ENCODE measurements around the gene FGF14. TPM values are rescaled to one million over a fixed set of nuclear protein-coding genes. Genes with fewer than 3 reads are reported as not detected.

The FGF14 gene
- total RNA-seq, 1 donor from 2014 or later: 0.23 TPM

GRCh38 chr13:102090532-102090931, 311.3 kb downstream of the FGF14 start:
- H3K4me1 Mint-ChIP-seq (ENCODE audit: low read depth, unreplicated experiment): no peaks in the 10 kb centered on the region
- Histone ChIP-seq H3K79me2 (ENCODE audit: insufficient read depth, low read length) (no peaks in the 10 kb centered on the region), H3K4me3 (ENCODE audit: insufficient read depth, low read depth, low read length) (no peak overlapping the region), H3K9ac (ENCODE audit: low read length) (no peak overlapping the region), H3K4me2 (ENCODE audit: low read length) (no peak overlapping the region), H3K9me3 (ENCODE audit: insufficient read depth, low read depth, low read length) (no peaks in the 10 kb centered on the region), H3K27ac (ENCODE audit: low read depth, low read length) (no peak overlapping the region), H4K20me1 (ENCODE audit: insufficient read depth, low read length) (no peaks in the 10 kb centered on the region), H3K27me3 (ENCODE audit: insufficient read depth, low read length) (no peaks in the 10 kb centered on the region), H2AFZ (ENCODE audit: low read depth, low read length) (no peak overlapping the region), H3K36me3 (ENCODE audit: insufficient read depth, low read length) (no peaks in the 10 kb centered on the region), H3K4me1 (ENCODE audit: insufficient read depth, low read length) (no peaks in the 10 kb centered on the region)
- DNase-seq (ENCODE audit: low read depth): no peak
- H3K36me3 Mint-ChIP-seq (ENCODE audit: low read depth, unreplicated experiment): no peaks in the 10 kb centered on the region
- no peak for FAIRE-seq
- H3K4me3 Mint-ChIP-seq (ENCODE audit: unreplicated experiment): no peak overlapping the region
- TF ChIP-seq CTCF (IDR thresholded peaks at IDR 0.05; ENCODE audit: insufficient read depth, low read depth, low read length) (no peak), EZH2 (IDR thresholded peaks at IDR 0.05; ENCODE audit: insufficient read depth, low read length) (no peak)
- no peaks in the 10 kb centered on the region for H3K27me3 Mint-ChIP-seq (ENCODE audit: low read depth, unreplicated experiment)
- H3K27ac Mint-ChIP-seq (ENCODE audit: unreplicated experiment): no peak overlapping the region
- no peaks in the 10 kb centered on the region for H3K9me3 Mint-ChIP-seq (ENCODE audit: unreplicated experiment)

GRCh38 chr13:102089722-102090121, 312.1 kb downstream of the FGF14 start:
- Histone ChIP-seq H3K4me3 (ENCODE audit: insufficient read depth, low read depth, low read length) (no peak overlapping the region), H3K4me2 (ENCODE audit: low read length) (no peak overlapping the region), H3K9ac (ENCODE audit: low read length) (no peak overlapping the region), H3K4me1 (ENCODE audit: insufficient read depth, low read length) (no peaks in the 10 kb centered on the region), H3K79me2 (ENCODE audit: insufficient read depth, low read length) (no peaks in the 10 kb centered on the region), H3K9me3 (ENCODE audit: insufficient read depth, low read depth, low read length) (no peaks in the 10 kb centered on the region), H4K20me1 (ENCODE audit: insufficient read depth, low read length) (no peaks in the 10 kb centered on the region), H3K27me3 (ENCODE audit: insufficient read depth, low read length) (no peaks in the 10 kb centered on the region), H3K36me3 (ENCODE audit: insufficient read depth, low read length) (no peaks in the 10 kb centered on the region), H3K27ac (ENCODE audit: low read depth, low read length) (no peak overlapping the region), H2AFZ (ENCODE audit: low read depth, low read length) (no peak overlapping the region)
- DNase-seq (ENCODE audit: low read depth) (no peak), FAIRE-seq (no peak)
- Mint-ChIP-seq H3K4me3 (ENCODE audit: unreplicated experiment) (no peak overlapping the region), H3K27ac (ENCODE audit: unreplicated experiment) (no peak overlapping the region), H3K4me1 (ENCODE audit: low read depth, unreplicated experiment) (no peaks in the 10 kb centered on the region), H3K27me3 (ENCODE audit: low read depth, unreplicated experiment) (no peaks in the 10 kb centered on the region), H3K9me3 (ENCODE audit: unreplicated experiment) (no peaks in the 10 kb centered on the region), H3K36me3 (ENCODE audit: low read depth, unreplicated experiment) (no peaks in the 10 kb centered on the region)
- TF ChIP-seq CTCF (IDR thresholded peaks at IDR 0.05; ENCODE audit: insufficient read depth, low read depth, low read length) (no peak), EZH2 (IDR thresholded peaks at IDR 0.05; ENCODE audit: insufficient read depth, low read length) (no peak)

GRCh38 chr13:102089177-102089576, 312.7 kb downstream of the FGF14 start:
- Mint-ChIP-seq H3K27me3 (ENCODE audit: low read depth, unreplicated experiment) (no peaks in the 10 kb centered on the region), H3K4me1 (ENCODE audit: low read depth, unreplicated experiment) (no peaks in the 10 kb centered on the region), H3K4me3 (ENCODE audit: unreplicated experiment) (no peak overlapping the region), H3K27ac (ENCODE audit: unreplicated experiment) (no peak overlapping the region), H3K9me3 (ENCODE audit: unreplicated experiment) (no peaks in the 10 kb centered on the region), H3K36me3 (ENCODE audit: low read depth, unreplicated experiment) (no peaks in the 10 kb centered on the region)
- Histone ChIP-seq H3K36me3 (ENCODE audit: insufficient read depth, low read length) (no peaks in the 10 kb centered on the region), H3K9ac (ENCODE audit: low read length) (no peak overlapping the region), H3K27me3 (ENCODE audit: insufficient read depth, low read length) (no peaks in the 10 kb centered on the region), H2AFZ (ENCODE audit: low read depth, low read length) (no peak overlapping the region), H3K27ac (ENCODE audit: low read depth, low read length) (no peak overlapping the region), H4K20me1 (ENCODE audit: insufficient read depth, low read length) (no peaks in the 10 kb centered on the region), H3K4me3 (ENCODE audit: insufficient read depth, low read depth, low read length) (no peak overlapping the region), H3K4me2 (ENCODE audit: low read length) (no peak overlapping the region), H3K79me2 (ENCODE audit: insufficient read depth, low read length) (no peaks in the 10 kb centered on the region), H3K4me1 (ENCODE audit: insufficient read depth, low read length) (no peaks in the 10 kb centered on the region), H3K9me3 (ENCODE audit: insufficient read depth, low read depth, low read length) (no peaks in the 10 kb centered on the region)
- no peak for FAIRE-seq
- no peak for DNase-seq (ENCODE audit: low read depth)
- TF ChIP-seq EZH2 (IDR thresholded peaks at IDR 0.05; ENCODE audit: insufficient read depth, low read length): no peak
- no peak for TF ChIP-seq CTCF (IDR thresholded peaks at IDR 0.05; ENCODE audit: insufficient read depth, low read depth, low read length)

All from astrocyte (in vitro differentiated cells and primary cell).